ENCODE data around the gene MPDZ.
"Not testable (repeated sequence)": the region's sequence is repeated elsewhere in the genome, so short reads cannot be mapped to it uniquely, and the experiment has no call there.

Gene MPDZ

DNA sequence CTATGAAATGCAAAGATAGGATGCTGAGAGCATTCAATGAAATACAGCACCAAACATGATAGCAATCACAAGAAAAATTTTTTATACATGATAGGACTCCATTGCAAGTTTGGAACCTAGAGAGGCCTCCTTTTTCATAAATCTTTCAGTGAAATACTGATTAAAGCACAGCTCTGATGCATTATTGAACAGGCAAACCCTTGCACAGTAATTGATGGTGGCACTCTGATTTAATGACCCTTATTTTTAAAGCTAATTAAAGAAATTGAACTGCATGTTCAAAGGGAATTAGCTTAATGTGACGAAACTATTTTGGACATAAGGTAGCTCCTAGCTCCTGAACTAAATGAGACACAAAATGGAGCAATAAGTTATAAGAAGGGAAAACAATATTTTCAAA is 44.6 kb downstream of the MPDZ start:
- Histone ChIP-seq H3K27ac (no peak overlapping the region), H3K79me2 (no peaks in the 10 kb centered on the region), H3K36me3 (ENCODE audit: control insufficient read depth, insufficient read depth, low read length) (no peaks in the 10 kb centered on the region), H3K27me3 (ENCODE audit: control insufficient read depth, insufficient read depth, low read length) (no peaks in the 10 kb centered on the region), H2AFZ (no peak overlapping the region), H3K4me1 (no peaks in the 10 kb centered on the region), H3K9me3 (ENCODE audit: control insufficient read depth, low read length) (no peaks in the 10 kb centered on the region), H3K4me2 (ENCODE audit: low read length) (no peak overlapping the region), H3K4me3 (ENCODE audit: low read depth, low read length) (no peak overlapping the region), H3K9ac (no peak overlapping the region)
- TF ChIP-seq, protein P1, sequence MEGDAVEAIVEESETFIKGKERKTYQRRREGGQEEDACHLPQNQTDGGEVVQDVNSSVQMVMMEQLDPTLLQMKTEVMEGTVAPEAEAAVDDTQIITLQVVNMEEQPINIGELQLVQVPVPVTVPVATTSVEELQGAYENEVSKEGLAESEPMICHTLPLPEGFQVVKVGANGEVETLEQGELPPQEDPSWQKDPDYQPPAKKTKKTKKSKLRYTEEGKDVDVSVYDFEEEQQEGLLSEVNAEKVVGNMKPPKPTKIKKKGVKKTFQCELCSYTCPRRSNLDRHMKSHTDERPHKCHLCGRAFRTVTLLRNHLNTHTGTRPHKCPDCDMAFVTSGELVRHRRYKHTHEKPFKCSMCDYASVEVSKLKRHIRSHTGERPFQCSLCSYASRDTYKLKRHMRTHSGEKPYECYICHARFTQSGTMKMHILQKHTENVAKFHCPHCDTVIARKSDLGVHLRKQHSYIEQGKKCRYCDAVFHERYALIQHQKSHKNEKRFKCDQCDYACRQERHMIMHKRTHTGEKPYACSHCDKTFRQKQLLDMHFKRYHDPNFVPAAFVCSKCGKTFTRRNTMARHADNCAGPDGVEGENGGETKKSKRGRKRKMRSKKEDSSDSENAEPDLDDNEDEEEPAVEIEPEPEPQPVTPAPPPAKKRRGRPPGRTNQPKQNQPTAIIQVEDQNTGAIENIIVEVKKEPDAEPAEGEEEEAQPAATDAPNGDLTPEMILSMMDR (IDR thresholded peaks at IDR 0.05): no peak

DNA sequence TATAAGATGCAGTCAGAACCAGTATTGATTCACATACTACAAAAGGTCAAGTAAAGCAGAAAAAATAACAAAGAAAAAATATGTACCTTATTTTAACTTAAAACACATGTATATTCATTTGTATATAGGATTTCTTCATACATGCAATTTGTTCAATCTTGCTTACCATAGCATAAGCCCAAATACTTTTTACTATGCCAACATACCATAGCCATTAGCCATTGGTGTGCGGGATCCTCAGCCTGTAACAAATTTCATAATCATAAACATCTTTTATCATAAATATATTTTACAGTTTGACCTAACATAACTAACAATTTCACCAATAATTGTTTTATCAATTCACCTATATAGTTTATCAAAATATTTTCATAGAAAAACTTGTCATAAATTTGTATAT is 51.1 kb downstream of the MPDZ start:
- H3K4me1 ChIP-seq: no peaks in the 10 kb centered on the region
- H3K9me3 ChIP-seq (ENCODE audit: control insufficient read depth, low read length): no peaks in the 10 kb centered on the region
- H2AFZ ChIP-seq: no peak overlapping the region
- no peaks in the 10 kb centered on the region for H3K36me3 ChIP-seq (ENCODE audit: control insufficient read depth, insufficient read depth, low read length)
- H3K27me3 ChIP-seq (ENCODE audit: control insufficient read depth, insufficient read depth, low read length): no peaks in the 10 kb centered on the region
- H3K27ac ChIP-seq: no peak overlapping the region
- no peak overlapping the region for H3K4me2 ChIP-seq (ENCODE audit: low read length)
- H3K9ac ChIP-seq: no peak overlapping the region
- no peak overlapping the region for H3K4me3 ChIP-seq (ENCODE audit: low read depth, low read length)
- TF ChIP-seq, protein P1 (IDR thresholded peaks at IDR 0.05): no peak
- H3K79me2 ChIP-seq: no peaks in the 10 kb centered on the region

DNA sequence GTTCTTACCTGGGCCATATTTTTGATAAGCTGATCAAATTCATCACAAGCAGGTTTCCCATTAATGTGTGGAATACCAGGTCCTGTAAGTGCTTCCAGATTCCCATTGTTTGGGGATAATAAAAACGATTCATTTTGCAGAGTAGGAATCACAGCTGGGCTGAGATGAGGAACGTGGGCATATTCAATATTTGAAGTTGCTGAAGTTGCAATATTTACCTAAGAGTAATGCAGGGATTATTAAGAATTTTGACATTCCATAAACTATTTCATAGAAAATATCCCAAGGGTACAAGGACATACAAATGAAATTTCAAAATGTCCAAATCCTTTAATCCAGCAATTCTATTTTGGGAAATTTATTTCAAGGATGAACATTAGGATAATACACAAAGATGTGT is 55.1 kb downstream of the MPDZ start:
- Histone ChIP-seq H3K36me3 (ENCODE audit: control insufficient read depth, insufficient read depth, low read length) (no peaks in the 10 kb centered on the region), H3K4me3 (ENCODE audit: low read depth, low read length) (no peak overlapping the region), H3K79me2 (no peaks in the 10 kb centered on the region), H3K4me1 (no peaks in the 10 kb centered on the region), H3K9ac (no peak overlapping the region), H2AFZ (no peak overlapping the region), H3K27ac (no peak overlapping the region), H3K4me2 (ENCODE audit: low read length) (no peak overlapping the region), H3K9me3 (ENCODE audit: control insufficient read depth, low read length) (no peaks in the 10 kb centered on the region), H3K27me3 (ENCODE audit: control insufficient read depth, insufficient read depth, low read length) (no peaks in the 10 kb centered on the region)
- TF ChIP-seq, protein P1 (IDR thresholded peaks at IDR 0.05): no peak

DNA sequence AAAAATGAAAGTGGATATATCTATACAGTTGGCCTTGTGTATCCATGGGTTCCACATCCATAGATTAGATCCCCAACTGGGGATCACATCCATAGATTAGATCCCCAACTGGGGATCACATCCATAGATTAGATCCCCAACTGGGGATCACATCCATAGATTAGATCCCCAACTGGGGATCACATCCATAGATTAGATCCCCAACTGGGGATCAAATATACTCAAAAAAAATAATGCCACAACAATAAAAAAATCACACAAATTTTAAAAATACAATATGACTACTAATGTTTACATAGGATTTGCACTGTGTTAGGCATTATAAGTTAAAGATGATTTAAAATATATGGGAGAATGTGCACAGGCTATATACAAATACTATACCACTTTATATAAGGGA is 56.8 kb downstream of the MPDZ start:
- not testable (repeated sequence) for H2AFZ ChIP-seq; H3K4me3 ChIP-seq (ENCODE audit: low read depth, low read length); H3K27me3 ChIP-seq (ENCODE audit: control insufficient read depth, insufficient read depth, low read length); H3K4me1 ChIP-seq; H3K9me3 ChIP-seq (ENCODE audit: control insufficient read depth, low read length); H3K4me2 ChIP-seq (ENCODE audit: low read length); H3K79me2 ChIP-seq; H3K36me3 ChIP-seq (ENCODE audit: control insufficient read depth, insufficient read depth, low read length); H3K27ac ChIP-seq; H3K9ac ChIP-seq

DNA sequence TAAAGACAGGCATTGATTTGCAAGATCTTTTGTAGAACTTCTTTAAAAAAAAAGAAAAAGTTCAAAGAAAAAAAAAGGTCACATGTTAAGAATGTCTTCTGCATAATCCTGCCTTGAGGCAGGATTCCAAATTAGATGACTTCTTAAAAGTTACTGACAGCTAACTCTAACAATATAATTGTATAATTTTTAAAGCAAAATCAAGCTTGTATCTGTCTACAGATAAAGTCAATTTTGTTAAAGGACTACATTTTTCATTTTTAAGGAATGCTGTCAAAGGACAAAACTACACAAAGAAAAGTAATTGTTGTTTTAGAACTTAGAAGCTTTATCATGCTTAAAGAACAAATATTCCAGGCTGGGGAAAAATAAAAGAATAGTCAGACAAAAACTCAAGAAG is 57.8 kb downstream of the MPDZ start:
- TF ChIP-seq, protein P1 (IDR thresholded peaks at IDR 0.05): no peak
- no peak overlapping the region for H3K9ac ChIP-seq
- H3K4me1 ChIP-seq: no peaks in the 10 kb centered on the region
- no peak overlapping the region for H2AFZ ChIP-seq
- no peaks in the 10 kb centered on the region for H3K79me2 ChIP-seq
- no peaks in the 10 kb centered on the region for H3K27me3 ChIP-seq (ENCODE audit: control insufficient read depth, insufficient read depth, low read length)
- no peak overlapping the region for H3K4me2 ChIP-seq (ENCODE audit: low read length)
- H3K27ac ChIP-seq: no peak overlapping the region
- H3K4me3 ChIP-seq (ENCODE audit: low read depth, low read length): no peak overlapping the region
- no peaks in the 10 kb centered on the region for H3K9me3 ChIP-seq (ENCODE audit: control insufficient read depth, low read length)
- H3K36me3 ChIP-seq (ENCODE audit: control insufficient read depth, insufficient read depth, low read length): no peaks in the 10 kb centered on the region
